HCT116 (cell line): ENCODE data around the gene DCTN3. TPM values are rescaled to one million over a fixed set of nuclear protein-coding genes. Genes with fewer than 3 reads are reported as not detected.

Experiments used
- ATAC-seq: fragments of 200-7000 bp; cut with Tn5 transposase; 2 replicates; pipeline ENCODE4 v1.9.1; 2020; ENCODE audit warnings: mild to moderate bottlenecking, moderate library complexity
- BruUV-seq: library from RNA; stranded (reverse); fragments of 400-500 nt; replicated peaks from 2 replicates; lab custom pipeline; 2021; lab: Mats Ljungman, UMichigan
- CTCF ChIA-PET: fragments of 300-600 bp; sonication (Branson Sonifier 250); formaldehyde crosslinking; loops from one replicate; lab custom pipeline; 2021; ENCODE audit warnings: antibody characterized with exemption; lab: Charles Lee
- POLR2A ChIA-PET: fragments of 300-600, 350-600 bp; sonication (Branson Sonifier 250); formaldehyde crosslinking; loops from one replicate; lab custom pipeline; 2021; ENCODE audit warnings: antibody characterized with exemption; lab: Charles Lee
- RAD21 ChIA-PET, 2 experiments: fragments of 300-600 bp; sonication (Branson Sonifier 250); formaldehyde crosslinking; loops; one replicate each; lab custom pipeline; 2023; ENCODE audit warnings: low total read pairs in 2 of 2; ENCODE audit not compliant: uncharacterized antibody in 2 of 2, unreplicated experiment in 2 of 2, low non-redundant PET in 1 of 2; lab: Charles Lee
- DNase-seq: peaks from one replicate; pipeline ENCODE4 v3.0.0-alpha.2; 2010; ENCODE audit warnings: low read depth, low spot score
- H2AFZ ChIP-seq: fragments of 200-600 bp; shearing (Covaris generic), sonication (generic); 2 replicates; pipeline ENCODE4 v1.6.1; 2017; ENCODE audit warnings: low read depth, mixed run types, mixed read lengths, antibody characterized with exemption, low read length; ENCODE audit not compliant: poor library complexity, severe bottlenecking
- H3K27ac ChIP-seq: 2 replicates; pipeline ENCODE4 v1.5.1; 2012; ENCODE audit warnings: low read depth, low read length
- H3K27me3 ChIP-seq: fragments of 200-600 bp; sonication (generic); 2 replicates; pipeline ENCODE4 v1.6.1; 2016; ENCODE audit warnings: mixed run types, low read length, mixed read lengths; ENCODE audit not compliant: insufficient read depth
- H3K36me3 ChIP-seq, 2 experiments: fragments of 200-500 bp in 1 of 2; fragments of 200-600 bp in 1 of 2; sonication (Bioruptor generic) in 1 of 2; sonication (generic) in 1 of 2; 2 replicates each; pipeline versions ENCODE4 v1.5.1 to v1.6.1; 2014 to 2016; ENCODE audit warnings: low read length in 2 of 2, inconsistent platforms in 1 of 2, mixed read lengths in 1 of 2, mixed run types in 1 of 2; ENCODE audit not compliant: insufficient read depth in 2 of 2, control insufficient read depth in 1 of 2
- H3K4me1 ChIP-seq, 2 experiments: fragments of 200-600 bp in 1 of 2; sonication (generic) in 1 of 2; 2 replicates each; pipeline versions ENCODE4 v1.5.1 to v1.6.1; 2012 to 2017; ENCODE audit warnings: low read length in 2 of 2, inconsistent platforms in 1 of 2, mild to moderate bottlenecking in 1 of 2, mixed read lengths in 1 of 2, mixed run types in 1 of 2, moderate library complexity in 1 of 2; ENCODE audit not compliant: insufficient read depth in 2 of 2, control insufficient read depth in 1 of 2
- H3K4me2 ChIP-seq: fragments of 200-600 bp; sonication (generic); 2 replicates; pipeline ENCODE4 v1.6.1; 2017; ENCODE audit warnings: mixed run types, low read length, mixed read lengths
- H3K4me3 ChIP-seq, 2 experiments: fragments of 200-600 bp in 1 of 2; sonication (generic) in 1 of 2; replicated peaks in 1 of 2; 2 replicates each; pipeline ENCODE4 v1.5.1; 2011 to 2016; ENCODE audit warnings: low read length in 2 of 2, control low read depth in 1 of 2, low read depth in 1 of 2, mild to moderate bottlenecking in 1 of 2, mixed read lengths in 1 of 2, mixed run types in 1 of 2
- H3K79me2 ChIP-seq: fragments of 200-600 bp; sonication (generic); 2 replicates; pipeline ENCODE4 v1.6.1; 2017; ENCODE audit warnings: mild to moderate bottlenecking, mixed run types, low read length, moderate library complexity, mixed read lengths; ENCODE audit not compliant: insufficient read depth
- H3K9ac ChIP-seq: fragments of 200-600 bp; sonication (generic); 2 replicates; pipeline ENCODE4 v1.6.1; 2016; ENCODE audit warnings: low read length, mixed read lengths
- H3K9me2 ChIP-seq: fragments of 200-600 bp; sonication (generic), shearing (Covaris generic); 2 replicates; pipeline ENCODE4 v1.6.1; 2017; ENCODE audit warnings: mixed run types, mild to moderate bottlenecking, moderate library complexity; ENCODE audit not compliant: insufficient read depth
- H3K9me3 ChIP-seq, 2 experiments: fragments of 200-500 bp in 1 of 2; fragments of 200-600 bp in 1 of 2; sonication (Bioruptor generic) in 1 of 2; sonication (generic) in 1 of 2; 2 replicates each; pipeline ENCODE4 v1.6.1; 2014 to 2017; ENCODE audit warnings: low read length in 2 of 2, mixed read lengths in 2 of 2, inconsistent platforms in 1 of 2, low read depth in 1 of 2, mild to moderate bottlenecking in 1 of 2, mixed run types in 1 of 2, moderate library complexity in 1 of 2; ENCODE audit not compliant: control insufficient read depth in 1 of 2, insufficient read depth in 1 of 2
- H4K20me1 ChIP-seq: fragments of 200-600 bp; sonication (generic), shearing (Covaris generic); 2 replicates; pipeline ENCODE4 v1.6.1; 2017; ENCODE audit warnings: mixed run types, mild to moderate bottlenecking, moderate library complexity; ENCODE audit not compliant: insufficient read depth
- CBX3 ChIP-seq: IDR thresholded peaks from 2 replicates; pipeline ENCODE4 v1.6.1; 2012; ENCODE audit warnings: low read depth
- CEBPB ChIP-seq: IDR thresholded peaks from 2 replicates; pipeline ENCODE4 v1.6.1; 2012; ENCODE audit warnings: low read depth
- CTCF ChIP-seq, 3 experiments: fragments of 200-600 bp in 1 of 3; sonication (generic) in 1 of 3; IDR thresholded peaks in 2 of 3; conservative IDR thresholded peaks in 1 of 3; 2 replicates each; pipeline ENCODE4 v1.5.1; 2012 to 2017; ENCODE audit warnings: low read depth in 2 of 3, low read length in 2 of 3, antibody characterized with exemption in 1 of 3, borderline replicate concordance in 1 of 3, control low read depth in 1 of 3, mild to moderate bottlenecking in 1 of 3, mixed read lengths in 1 of 3, mixed run types in 1 of 3, moderate library complexity in 1 of 3; ENCODE audit not compliant: insufficient read depth in 1 of 3
- JUND ChIP-seq: IDR thresholded peaks from 2 replicates; pipeline ENCODE4 v1.6.1; 2012
- MAX ChIP-seq: IDR thresholded peaks from 2 replicates; pipeline ENCODE4 v1.6.1; 2012
- POLR2AphosphoS5 ChIP-seq: IDR thresholded peaks from 2 replicates; pipeline ENCODE4 v1.6.1; 2011; ENCODE audit warnings: mild to moderate bottlenecking, low read depth, low read length, moderate library complexity
- REST ChIP-seq: IDR thresholded peaks from 2 replicates; pipeline ENCODE4 v1.6.1; 2012; ENCODE audit warnings: low read depth
- SIN3A ChIP-seq: IDR thresholded peaks from 2 replicates; pipeline ENCODE4 v1.6.1; 2012; ENCODE audit warnings: low read depth
- SP1 ChIP-seq: IDR thresholded peaks from 2 replicates; pipeline ENCODE4 v1.6.1; 2012; ENCODE audit warnings: low read depth
- SRF ChIP-seq: IDR thresholded peaks from 2 replicates; pipeline ENCODE4 v1.6.1; 2012; ENCODE audit warnings: low read depth
- TCF7L2 ChIP-seq: IDR thresholded peaks from 2 replicates; pipeline ENCODE4 v1.7.0; 2011; ENCODE audit warnings: borderline replicate concordance, inconsistent platforms; ENCODE audit not compliant: insufficient read depth, insufficient read length; ENCODE audit errors: extremely low read depth
- ZBTB33 ChIP-seq: IDR thresholded peaks from 2 replicates; pipeline ENCODE4 v1.6.1; 2011; ENCODE audit warnings: mild to moderate bottlenecking, low read length, moderate library complexity; ENCODE audit not compliant: insufficient replicate concordance; ENCODE audit errors: extremely low read depth
- ZFX ChIP-seq: fragments of 450-650 bp; IDR thresholded peaks from 2 replicates; pipeline ENCODE4 v1.6.1; 2017
- ZNF274 ChIP-seq: fragments of 200-500 bp; sonication (Bioruptor generic); IDR thresholded peaks from 2 replicates; pipeline ENCODE4 v1.6.1; 2014; ENCODE audit warnings: mild to moderate bottlenecking, low read depth, low read length, inconsistent platforms
- intact Hi-C: fragments of 100-400 bp; cut with micrococcal nuclease; formaldehyde crosslinking; loops from 2 replicates; pipeline ENCODE4 v1.10.0; 2022
- total RNA-seq: library from RNA; stranded (reverse); gene quantifications from one replicate; pipeline ENCODE4 v1.2.1, GENCODE V29; 2021; ENCODE audit not compliant: unreplicated experiment

Gene DCTN3
- total RNA-seq, 1 experiment from 2014 or later = 64.0 TPM

- H3K9ac ChIP-seq = no peak overlapping the region
- no peak overlapping the region for H2AFZ ChIP-seq
- H3K79me2 ChIP-seq = no peaks in the 10 kb centered on the region
- RAD21 ChIA-PET = no interaction called here
- no peaks in the 10 kb centered on the region for H3K36me3 ChIP-seq
- H3K4me2 ChIP-seq = no peak overlapping the region
- no peaks in the 10 kb centered on the region for H3K9me3 ChIP-seq
- no TSS peak for BruUV-seq
- TF ChIP-seq CEBPB = no peak
- TF ChIP-seq POLR2AphosphoS5 = no peak
- TF ChIP-seq ZBTB33 = no peak
- TF ChIP-seq SIN3A = no peak
- TF ChIP-seq ZFX = no peak
- no peak for TF ChIP-seq JUND
- TF ChIP-seq, all 23 proteins: peak for 0
- ATAC-seq = no peak
- H3K9me2 ChIP-seq = no peaks in the 10 kb centered on the region
- H3K27me3 ChIP-seq = no peaks in the 10 kb centered on the region
- no peaks in the 10 kb centered on the region for H4K20me1 ChIP-seq
- H3K4me3 ChIP-seq = no peak overlapping the region
- no peak for DNase-seq
- ChIA-PET CTCF (no interaction called here), POLR2A (no interaction called here)
- no peak overlapping the region for H3K27ac ChIP-seq
- no peaks in the 10 kb centered on the region; a peak in 1 of 4 replicates for H3K4me1 ChIP-seq
- intact Hi-C loops = no loop called here
Observed at GRCh38 chr9:34568133-34568532, 52.2 kb downstream of the DCTN3 start.

GRCh38 chr9:34566972-34567371, 53.3 kb downstream of the DCTN3 start:
- ATAC-seq = no peak
- POLR2A ChIA-PET = no interaction called here
- intact Hi-C loops = no loop called here
- Histone ChIP-seq H3K4me3 (no peak overlapping the region), H3K27ac (no peak overlapping the region), H4K20me1 (no peaks in the 10 kb centered on the region), H3K36me3 (no peaks in the 10 kb centered on the region), H3K9ac (no peak overlapping the region), H2AFZ (no peak overlapping the region), H3K79me2 (no peaks in the 10 kb centered on the region), H3K4me2 (no peak overlapping the region), H3K9me3 (no peaks in the 10 kb centered on the region), H3K4me1 (no peaks in the 10 kb centered on the region; a peak in 1 of 4 replicates), H3K27me3 (no peaks in the 10 kb centered on the region), H3K9me2 (no peaks in the 10 kb centered on the region)
- RAD21 ChIA-PET = no interaction called here
- no TSS peak for BruUV-seq
- no peak for DNase-seq
- CTCF ChIA-PET = no interaction called here
- no peak for TF ChIP-seq MAX
- no peak for TF ChIP-seq ZNF274
- no peak for TF ChIP-seq ZFX
- TF ChIP-seq SP1 = no peak
- no peak for TF ChIP-seq TCF7L2
- TF ChIP-seq JUND = no peak
- no peak for TF ChIP-seq CBX3
- no peak for TF ChIP-seq CTCF (IDR thresholded peaks at IDR 0.05 in 2 of 3, conservative IDR thresholded peaks at IDR 0.05 in 1 of 3; ENCODE audit: borderline replicate concordance in 1 of 3, insufficient read depth in 1 of 3, low read depth in 2 of 3, low read length in 2 of 3)
- TF ChIP-seq REST = no peak
- no peak for TF ChIP-seq POLR2AphosphoS5
- no peak for TF ChIP-seq SRF
